Suprapubic skin (tissue), 3 donors: ENCODE data around the gene RNF212.

Experiments
- EP300 ChIP-seq: sonication (generic); formaldehyde crosslinking; IDR thresholded peaks from one replicate; pipeline ENCODE4 v1.6.1; 2017; ENCODE audit warnings: antibody characterized with exemption
- POLR2A ChIP-seq, 2 donors: fragments of 450-650 bp; IDR thresholded peaks; one replicate each; pipeline ENCODE4 v1.6.1; 2017; ENCODE audit warnings: antibody characterized with exemption in 2 of 2, mild to moderate bottlenecking in 2 of 2, moderate library complexity in 2 of 2
- TF ChIP-seq, protein P1 (sequence below), 2 donors: fragments of 200-600 bp in 1 of 2; fragments of 450-650 bp in 1 of 2; sonication (generic) in 1 of 2; IDR thresholded peaks; one replicate each; pipeline ENCODE4 v1.5.1; 2016 to 2019; ENCODE audit warnings: antibody characterized with exemption in 2 of 2, mild to moderate bottlenecking in 1 of 2, moderate library complexity in 1 of 2

DNA sequence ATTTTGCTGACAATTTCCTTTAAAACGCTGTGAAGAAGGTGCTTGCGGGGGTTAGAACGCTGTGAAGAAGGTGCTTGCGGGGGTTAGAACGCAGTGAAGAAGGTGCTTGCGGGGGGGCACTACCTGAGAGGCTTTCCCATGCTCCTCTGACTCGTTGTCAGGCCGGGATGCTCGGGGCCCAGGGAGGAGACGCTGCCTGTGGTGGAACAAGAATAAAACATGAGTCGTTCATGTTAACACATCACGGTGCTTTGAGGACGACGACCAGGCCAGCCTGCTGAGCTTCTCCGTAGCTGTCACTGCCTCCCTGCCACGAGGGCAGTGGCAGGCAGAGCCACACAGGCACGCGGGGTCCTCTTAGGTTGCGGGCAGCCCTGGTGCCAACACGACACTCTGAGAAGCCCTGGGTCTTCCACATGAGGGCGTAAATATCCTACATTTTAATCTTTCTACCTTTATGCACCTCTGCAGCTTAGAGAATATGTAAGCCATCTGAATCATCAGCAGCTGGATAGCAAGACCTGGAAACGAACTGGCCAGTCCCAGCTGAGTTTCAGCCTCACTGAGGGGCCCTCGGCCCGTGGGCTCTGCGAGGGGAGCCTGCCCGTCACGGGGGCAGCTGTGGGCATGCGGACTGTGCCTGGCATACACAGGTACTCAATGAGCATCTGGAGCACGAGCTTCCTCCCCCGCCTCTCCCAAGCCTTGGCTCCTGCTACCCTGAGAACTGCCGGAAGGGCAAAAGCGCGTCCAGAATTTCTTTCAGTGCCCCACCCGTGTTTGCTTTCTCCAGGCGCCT lies 55.0 kb downstream of the RNF212 start:
- TF ChIP-seq POLR2A (IDR thresholded peaks at IDR 0.05) (no peak), EP300 (no peak)
- TF ChIP-seq, protein P1, sequence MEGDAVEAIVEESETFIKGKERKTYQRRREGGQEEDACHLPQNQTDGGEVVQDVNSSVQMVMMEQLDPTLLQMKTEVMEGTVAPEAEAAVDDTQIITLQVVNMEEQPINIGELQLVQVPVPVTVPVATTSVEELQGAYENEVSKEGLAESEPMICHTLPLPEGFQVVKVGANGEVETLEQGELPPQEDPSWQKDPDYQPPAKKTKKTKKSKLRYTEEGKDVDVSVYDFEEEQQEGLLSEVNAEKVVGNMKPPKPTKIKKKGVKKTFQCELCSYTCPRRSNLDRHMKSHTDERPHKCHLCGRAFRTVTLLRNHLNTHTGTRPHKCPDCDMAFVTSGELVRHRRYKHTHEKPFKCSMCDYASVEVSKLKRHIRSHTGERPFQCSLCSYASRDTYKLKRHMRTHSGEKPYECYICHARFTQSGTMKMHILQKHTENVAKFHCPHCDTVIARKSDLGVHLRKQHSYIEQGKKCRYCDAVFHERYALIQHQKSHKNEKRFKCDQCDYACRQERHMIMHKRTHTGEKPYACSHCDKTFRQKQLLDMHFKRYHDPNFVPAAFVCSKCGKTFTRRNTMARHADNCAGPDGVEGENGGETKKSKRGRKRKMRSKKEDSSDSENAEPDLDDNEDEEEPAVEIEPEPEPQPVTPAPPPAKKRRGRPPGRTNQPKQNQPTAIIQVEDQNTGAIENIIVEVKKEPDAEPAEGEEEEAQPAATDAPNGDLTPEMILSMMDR (IDR thresholded peaks at IDR 0.05), result no peak
